Endothelial cell of umbilical vein (primary cell): ENCODE data around the gene PIK3CB. TPM values are rescaled to one million over a fixed set of nuclear protein-coding genes. Genes with fewer than 3 reads are reported as not detected.

Source experiments
- BruUV-seq: library from RNA; stranded (reverse); fragments of 400-500 nt; replicated peaks from 2 replicates; lab custom pipeline; 2021; lab: Mats Ljungman, UMichigan
- CTCF ChIA-PET: fragments of 300-600, 350-600 bp; sonication (Branson Sonifier 250); formaldehyde crosslinking; loops from one replicate; lab custom pipeline; 2021; ENCODE audit warnings: antibody characterized with exemption, inconsistent platforms; lab: Charles Lee
- POLR2A ChIA-PET: fragments of 300-600, 350-600 bp; sonication (Branson Sonifier 250); formaldehyde crosslinking; loops from one replicate; lab custom pipeline; 2021; ENCODE audit warnings: antibody characterized with exemption, inconsistent platforms; lab: Charles Lee
- DNase-seq: peaks from one replicate; pipeline ENCODE4 v3.0.0-alpha.2; 2011; ENCODE audit warnings: low read depth, low spot score
- FAIRE-seq: peaks from 2 replicates; lab custom pipeline; 2011; peaks lifted over from hg19 to GRCh38; lab: Jason Lieb, UNC
- H2AFZ ChIP-seq: 2 replicates; pipeline ENCODE4 v1.6.0; 2012; ENCODE audit warnings: low read depth, low read length, control low read depth, inconsistent platforms
- H3K27ac ChIP-seq: 2 replicates; pipeline ENCODE4 v1.5.1; 2011; ENCODE audit warnings: low read depth, mild to moderate bottlenecking, control low read depth, low read length, moderate library complexity; ENCODE audit not compliant: insufficient read depth
- H3K27me3 ChIP-seq, 2 experiments: 2 replicates each; pipeline versions ENCODE4 v1.6.0 to v1.6.1; 2011; ENCODE audit warnings: low read length in 2 of 2, mixed read lengths in 1 of 2; ENCODE audit not compliant: control insufficient read depth in 2 of 2, insufficient read depth in 2 of 2
- H3K36me3 ChIP-seq, 2 experiments: 2 replicates in 1 of 2; 3 replicates in 1 of 2; pipeline ENCODE4 v1.5.1; 2011; ENCODE audit warnings: low read length in 2 of 2, mild to moderate bottlenecking in 1 of 2, moderate library complexity in 1 of 2; ENCODE audit not compliant: control insufficient read depth in 2 of 2, insufficient read depth in 2 of 2; ENCODE audit errors: extremely low read depth in 1 of 2
- H3K4me1 ChIP-seq: 3 replicates; pipeline ENCODE4 v1.5.1; 2011; ENCODE audit warnings: mild to moderate bottlenecking, low read length; ENCODE audit not compliant: control insufficient read depth, insufficient read depth; ENCODE audit errors: extremely low read depth
- H3K4me2 ChIP-seq: 2 replicates; pipeline ENCODE4 v1.6.1; 2011; ENCODE audit warnings: low read length, control low read depth, mixed read lengths; ENCODE audit not compliant: insufficient read depth
- H3K4me3 ChIP-seq, 3 experiments: fragments of 200-600 bp in 1 of 3; sonication (generic), shearing (Covaris generic) in 1 of 3; replicated peaks in 1 of 3; 2 replicates each; pipeline ENCODE4 v1.5.1; 2011 to 2016; ENCODE audit warnings: control low read depth in 3 of 3, low read length in 3 of 3, mild to moderate bottlenecking in 2 of 3, inconsistent platforms in 1 of 3, low read depth in 1 of 3, moderate library complexity in 1 of 3; ENCODE audit not compliant: insufficient read depth in 1 of 3
- H3K79me2 ChIP-seq: 2 replicates; pipeline ENCODE4 v1.6.0; 2012; ENCODE audit warnings: low read length, inconsistent platforms; ENCODE audit not compliant: control insufficient read depth, insufficient read depth
- H3K9ac ChIP-seq: replicated peaks from 2 replicates; pipeline ENCODE3; 2011; ENCODE audit warnings: low read length, control low read depth; ENCODE audit not compliant: insufficient read depth; ENCODE audit errors: extremely low read depth
- H3K9me1 ChIP-seq: replicated peaks from 3 replicates; pipeline ENCODE4 v1.6.0; 2011; ENCODE audit warnings: mild to moderate bottlenecking, low read length; ENCODE audit not compliant: control insufficient read depth, insufficient read depth; ENCODE audit errors: extremely low read depth
- H3K9me3 ChIP-seq: replicated peaks from 2 replicates; pipeline ENCODE4 v1.5.1; 2012; ENCODE audit warnings: low read length, inconsistent platforms; ENCODE audit not compliant: control insufficient read depth, insufficient read depth
- H4K20me1 ChIP-seq: replicated peaks from 2 replicates; pipeline ENCODE3; 2011; ENCODE audit warnings: mild to moderate bottlenecking, low read length; ENCODE audit not compliant: control insufficient read depth, insufficient read depth; ENCODE audit errors: extremely low read depth
- EZH2 ChIP-seq: IDR thresholded peaks from 2 replicates; pipeline ENCODE4 v1.6.1; 2012; ENCODE audit warnings: borderline replicate concordance, low read depth, mild to moderate bottlenecking, moderate library complexity, low read length, inconsistent platforms; ENCODE audit not compliant: severe bottlenecking
- FOS ChIP-seq: IDR thresholded peaks from 2 replicates; pipeline ENCODE4 v1.6.1; 2011; ENCODE audit warnings: mild to moderate bottlenecking, low read length, moderate library complexity, borderline replicate concordance; ENCODE audit not compliant: insufficient read depth
- GATA2 ChIP-seq: IDR thresholded peaks from 2 replicates; pipeline ENCODE4 v1.7.0; 2011; ENCODE audit warnings: low read depth, mild to moderate bottlenecking, moderate library complexity, mixed read lengths, low read length; ENCODE audit not compliant: insufficient read length, insufficient read depth
- JUN ChIP-seq: IDR thresholded peaks from 2 replicates; pipeline ENCODE4 v1.6.1; 2011; ENCODE audit warnings: borderline replicate concordance, low read depth; ENCODE audit not compliant: insufficient read length, insufficient read depth
- MYC ChIP-seq: IDR thresholded peaks from one replicate; pipeline ENCODE4 v1.6.1; 2011; ENCODE audit warnings: mild to moderate bottlenecking, low read depth, low read length
- POLR2A ChIP-seq: IDR thresholded peaks from 2 replicates; pipeline ENCODE4 v1.6.1; 2012; ENCODE audit warnings: low read depth, mild to moderate bottlenecking, control low read depth, low read length
- POLR2AphosphoS5 ChIP-seq: IDR thresholded peaks from 2 replicates; pipeline ENCODE4 v1.6.1; 2012; ENCODE audit warnings: low read depth, mild to moderate bottlenecking, control low read depth, low read length, moderate library complexity; ENCODE audit not compliant: insufficient read depth
- dilution Hi-C: fragments of 300-500 bp; cut with MboI; formaldehyde crosslinking; loops from one replicate; pipeline ENCODE4 v1.15.0; 2019; ENCODE audit warnings: low sequenced_read_pairs; ENCODE audit not compliant: extremely low pct_ligation_motif_present
- intact Hi-C: fragments of 100-400 bp; cut with micrococcal nuclease; formaldehyde crosslinking; loops from one replicate; pipeline ENCODE4 v1.10.0; 2022
- polyA plus RNA-seq, 4 experiments: library from polyadenylated mRNA; depleted of rRNA in 3 of 4; stranded (reverse) in 3 of 4; unstranded in 1 of 4; fragments of >200 nt; gene quantifications; 2 replicates each; pipeline versions ENCODE4 v1.2.1 to v1.2.3, GENCODE V29; 2011 to 2012; ENCODE audit warnings: missing spikeins in 1 of 4
- total RNA-seq: library from RNA; stranded (reverse); gene quantifications from 2 replicates; pipeline ENCODE4 v1.2.3, GENCODE V29; 2021
- TF ChIP-seq, protein P1 (sequence below): IDR thresholded peaks from 2 replicates; pipeline ENCODE4 v1.6.1; 2011; ENCODE audit not compliant: insufficient read depth, insufficient read length
- TF ChIP-seq, protein P2 (sequence below), 2 donors: IDR thresholded peaks; 1 replicate in 1 of 2; 2 replicates in 1 of 2; pipeline ENCODE4 v1.5.1; 2011; ENCODE audit warnings: low read length in 2 of 2, mild to moderate bottlenecking in 2 of 2, moderate library complexity in 2 of 2, control low read depth in 1 of 2, inconsistent platforms in 1 of 2, low read depth in 1 of 2; ENCODE audit not compliant: insufficient read depth in 1 of 2; ENCODE audit errors: extremely low read depth in 1 of 2

Gene PIK3CB
- total and polyA plus RNA-seq, 2 donors (not counting 3 experiments of a cell fraction or from before 2014, with no cell fraction given) = 9.0 to 29.8 TPM

DNA sequence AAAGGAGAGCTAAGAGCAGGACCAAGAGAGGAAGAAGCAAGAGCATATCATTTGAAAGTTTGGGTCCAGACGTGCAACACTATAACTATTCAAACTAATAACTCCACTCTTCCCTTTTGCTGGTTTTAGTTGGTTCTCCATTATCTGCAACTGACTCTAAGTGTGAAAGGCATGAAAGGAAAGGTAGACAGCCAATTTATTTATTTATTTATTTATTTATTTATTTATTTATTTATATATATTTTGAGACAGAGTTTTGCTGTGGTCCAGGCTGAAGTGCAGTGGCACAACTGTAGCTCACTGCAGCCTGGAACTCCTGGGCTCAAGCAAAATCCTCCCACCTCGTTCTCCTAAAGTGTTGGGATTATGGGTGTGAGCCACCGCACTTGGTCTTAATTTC is 22.1 kb upstream of the PIK3CB start:
- dilution Hi-C loops (no loop called here), intact Hi-C loops (no loop called here)
- H3K4me2 ChIP-seq = no peak overlapping the region
- DNase-seq = no peak
- POLR2A ChIA-PET = no interaction called here
- no peaks in the 10 kb centered on the region for H3K79me2 ChIP-seq
- no peak overlapping the region for H3K27ac ChIP-seq
- no peak overlapping the region for H3K9ac ChIP-seq
- no peak for TF ChIP-seq GATA2
- TF ChIP-seq EZH2 = no peak
- TF ChIP-seq POLR2AphosphoS5 = no peak
- TF ChIP-seq FOS = no peak
- TF ChIP-seq MYC = no peak
- TF ChIP-seq JUN = no peak
- no peaks in the 10 kb centered on the region for H3K9me3 ChIP-seq
- FAIRE-seq = peak; percentile 42
- CTCF ChIA-PET = interaction anchor here (2.8 kb wide), 1 partner anchor 59 kb away, joined by 8 read pairs; no protein-coding TSS in a partner anchor
- no peak overlapping the region for H3K4me3 ChIP-seq
- no TSS peak for BruUV-seq
- no peaks in the 10 kb centered on the region for H3K9me1 ChIP-seq
- H3K36me3 ChIP-seq = no peaks in the 10 kb centered on the region
- peaks cover 3% of the 10 kb centered on the region for H3K4me1 ChIP-seq
- H4K20me1 ChIP-seq = no peaks in the 10 kb centered on the region
- H3K27me3 ChIP-seq = no peaks in the 10 kb centered on the region
- no peak overlapping the region for H2AFZ ChIP-seq

DNA sequence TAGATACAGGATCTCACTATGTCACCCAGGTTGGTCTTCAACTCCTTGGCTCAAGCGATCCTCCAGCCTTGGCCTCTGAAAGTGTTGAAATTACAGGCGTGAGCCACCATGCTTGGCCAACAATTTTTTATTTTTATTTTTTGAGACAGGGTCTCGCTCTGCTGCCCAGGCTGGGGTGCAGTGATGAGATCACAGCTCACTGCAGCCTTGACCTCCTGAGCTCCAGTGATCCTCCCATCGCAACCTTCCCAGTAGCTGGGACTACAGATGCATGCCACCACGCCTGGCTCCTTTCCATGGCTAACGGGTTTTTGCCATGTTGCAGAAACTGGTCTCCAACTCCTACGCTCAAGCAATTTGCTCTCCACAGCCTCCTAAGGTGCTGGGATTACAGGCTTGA is 20.2 kb upstream of the PIK3CB start:
- H3K36me3 ChIP-seq = no peaks in the 10 kb centered on the region
- H3K27ac ChIP-seq = no peak overlapping the region
- dilution Hi-C loops = no loop called here
- H3K4me2 ChIP-seq = no peak overlapping the region
- H3K4me1 ChIP-seq = peaks cover 3% of the 10 kb centered on the region
- CTCF ChIA-PET = interaction anchor here (1.2 to 2.2 kb wide), 2 partner anchors 44 to 61 kb away, joined by 3 to 17 read pairs; no protein-coding TSS in a partner anchor
- no peaks in the 10 kb centered on the region for H4K20me1 ChIP-seq
- H3K9me1 ChIP-seq = no peaks in the 10 kb centered on the region
- DNase-seq (no peak), FAIRE-seq (no peak)
- POLR2A ChIA-PET = no interaction called here
- no peaks in the 10 kb centered on the region for H3K9me3 ChIP-seq
- H3K79me2 ChIP-seq = no peaks in the 10 kb centered on the region
- H2AFZ ChIP-seq = no peak overlapping the region
- no peak overlapping the region for H3K4me3 ChIP-seq
- no TSS peak for BruUV-seq
- H3K27me3 ChIP-seq = no peaks in the 10 kb centered on the region
- no peak overlapping the region for H3K9ac ChIP-seq
- intact Hi-C loops = loop anchor here (1.0 kb wide), 1 partner anchor 8 kb away; no protein-coding TSS in a partner anchor
- TF ChIP-seq MYC = no peak
- TF ChIP-seq POLR2AphosphoS5 = no peak
- no peak for TF ChIP-seq EZH2
- no peak for TF ChIP-seq JUN
- TF ChIP-seq, protein P1, sequence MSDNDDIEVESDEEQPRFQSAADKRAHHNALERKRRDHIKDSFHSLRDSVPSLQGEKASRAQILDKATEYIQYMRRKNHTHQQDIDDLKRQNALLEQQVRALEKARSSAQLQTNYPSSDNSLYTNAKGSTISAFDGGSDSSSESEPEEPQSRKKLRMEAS = no peak
- no peak for TF ChIP-seq GATA2
- TF ChIP-seq POLR2A = no peak
- TF ChIP-seq FOS = no peak
- TF ChIP-seq, protein P2, sequence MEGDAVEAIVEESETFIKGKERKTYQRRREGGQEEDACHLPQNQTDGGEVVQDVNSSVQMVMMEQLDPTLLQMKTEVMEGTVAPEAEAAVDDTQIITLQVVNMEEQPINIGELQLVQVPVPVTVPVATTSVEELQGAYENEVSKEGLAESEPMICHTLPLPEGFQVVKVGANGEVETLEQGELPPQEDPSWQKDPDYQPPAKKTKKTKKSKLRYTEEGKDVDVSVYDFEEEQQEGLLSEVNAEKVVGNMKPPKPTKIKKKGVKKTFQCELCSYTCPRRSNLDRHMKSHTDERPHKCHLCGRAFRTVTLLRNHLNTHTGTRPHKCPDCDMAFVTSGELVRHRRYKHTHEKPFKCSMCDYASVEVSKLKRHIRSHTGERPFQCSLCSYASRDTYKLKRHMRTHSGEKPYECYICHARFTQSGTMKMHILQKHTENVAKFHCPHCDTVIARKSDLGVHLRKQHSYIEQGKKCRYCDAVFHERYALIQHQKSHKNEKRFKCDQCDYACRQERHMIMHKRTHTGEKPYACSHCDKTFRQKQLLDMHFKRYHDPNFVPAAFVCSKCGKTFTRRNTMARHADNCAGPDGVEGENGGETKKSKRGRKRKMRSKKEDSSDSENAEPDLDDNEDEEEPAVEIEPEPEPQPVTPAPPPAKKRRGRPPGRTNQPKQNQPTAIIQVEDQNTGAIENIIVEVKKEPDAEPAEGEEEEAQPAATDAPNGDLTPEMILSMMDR (IDR thresholded peaks at IDR 0.05; ENCODE audit: extremely low read depth in 1 of 2, insufficient read depth in 1 of 2, low read depth in 1 of 2, low read length in 2 of 2) = no peak
